SK-N-SH (cell line): Measurements from ENCODE around the gene LINC00237.
A peak's percentile ranks its signal among the peaks of the same experiment; 100 is the strongest.

Source experiments
- EP300 ChIP-seq, 2 experiments: IDR thresholded peaks; 2 replicates each; pipeline versions ENCODE4 v1.4.0 to v1.6.1; 2012; ENCODE audit warnings: borderline replicate concordance in 1 of 2, low read depth in 1 of 2, low read length in 1 of 2
- GATA2 ChIP-seq: sonication (generic); formaldehyde crosslinking; IDR thresholded peaks from 2 replicates; pipeline ENCODE4 v1.5.0; 2020; ENCODE audit warnings: mild to moderate bottlenecking, missing genetic modification reagents
- IRF3 ChIP-seq: fragments of 150-350 bp; IDR thresholded peaks from 2 replicates; pipeline ENCODE4 v1.6.1; 2016; ENCODE audit warnings: mild to moderate bottlenecking, low read depth, low read length
- MAX ChIP-seq: IDR thresholded peaks from 2 replicates; pipeline ENCODE4 v1.4.0; 2012; ENCODE audit warnings: low read depth
- MEF2A ChIP-seq: IDR thresholded peaks from 2 replicates; pipeline ENCODE4 v1.4.0; 2012; ENCODE audit warnings: low read depth, borderline replicate concordance
- NFIC ChIP-seq: IDR thresholded peaks from 2 replicates; pipeline ENCODE4 v1.4.0; 2012; ENCODE audit warnings: borderline replicate concordance
- POLR2AphosphoS5 ChIP-seq: IDR thresholded peaks from 2 replicates; pipeline ENCODE4 v1.6.1; 2012; ENCODE audit warnings: low read depth, low read length
- RAD21 ChIP-seq: IDR thresholded peaks from 2 replicates; pipeline ENCODE4 v1.6.1; 2012; ENCODE audit warnings: mild to moderate bottlenecking, low read length
- SIN3A ChIP-seq: IDR thresholded peaks from 2 replicates; pipeline ENCODE4 v1.6.1; 2012; ENCODE audit warnings: low read depth, mild to moderate bottlenecking, low read length, moderate library complexity, borderline replicate concordance
- SMC3 ChIP-seq: IDR thresholded peaks from 2 replicates; pipeline ENCODE4 v1.6.1; 2012; ENCODE audit warnings: low read depth, low read length, improper control_type of control experiment
- TCF12 ChIP-seq: IDR thresholded peaks from 2 replicates; pipeline ENCODE4 v1.4.0; 2012
- USF2 ChIP-seq: fragments of 150-350 bp; IDR thresholded peaks from 2 replicates; pipeline ENCODE4 v1.6.1; 2017; ENCODE audit warnings: antibody characterized with exemption, low read length, low read depth, borderline replicate concordance
- TF ChIP-seq, protein P1 (sequence below): fragments of 200-600 bp; sonication (generic); IDR thresholded peaks from 2 replicates; pipeline ENCODE4 v1.6.1; 2017; ENCODE audit warnings: antibody characterized with exemption, mild to moderate bottlenecking, moderate library complexity

DNA sequence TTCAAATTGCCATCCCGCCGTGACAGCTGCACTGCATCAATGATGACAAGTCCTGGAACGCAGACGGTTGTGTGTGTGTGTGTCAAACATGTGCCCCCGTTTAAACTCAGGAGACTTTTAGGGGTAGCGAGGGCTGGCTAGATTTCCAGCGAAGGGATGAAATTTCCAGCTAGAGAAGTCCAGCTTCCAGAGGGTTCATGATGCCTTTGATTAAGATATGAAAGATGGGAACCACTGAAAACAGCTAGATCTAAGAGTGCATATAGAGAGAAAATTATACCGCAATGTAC is 20.4 kb upstream of the LINC00237 start:
- TF ChIP-seq, protein P1, sequence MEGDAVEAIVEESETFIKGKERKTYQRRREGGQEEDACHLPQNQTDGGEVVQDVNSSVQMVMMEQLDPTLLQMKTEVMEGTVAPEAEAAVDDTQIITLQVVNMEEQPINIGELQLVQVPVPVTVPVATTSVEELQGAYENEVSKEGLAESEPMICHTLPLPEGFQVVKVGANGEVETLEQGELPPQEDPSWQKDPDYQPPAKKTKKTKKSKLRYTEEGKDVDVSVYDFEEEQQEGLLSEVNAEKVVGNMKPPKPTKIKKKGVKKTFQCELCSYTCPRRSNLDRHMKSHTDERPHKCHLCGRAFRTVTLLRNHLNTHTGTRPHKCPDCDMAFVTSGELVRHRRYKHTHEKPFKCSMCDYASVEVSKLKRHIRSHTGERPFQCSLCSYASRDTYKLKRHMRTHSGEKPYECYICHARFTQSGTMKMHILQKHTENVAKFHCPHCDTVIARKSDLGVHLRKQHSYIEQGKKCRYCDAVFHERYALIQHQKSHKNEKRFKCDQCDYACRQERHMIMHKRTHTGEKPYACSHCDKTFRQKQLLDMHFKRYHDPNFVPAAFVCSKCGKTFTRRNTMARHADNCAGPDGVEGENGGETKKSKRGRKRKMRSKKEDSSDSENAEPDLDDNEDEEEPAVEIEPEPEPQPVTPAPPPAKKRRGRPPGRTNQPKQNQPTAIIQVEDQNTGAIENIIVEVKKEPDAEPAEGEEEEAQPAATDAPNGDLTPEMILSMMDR = no peak
- TF ChIP-seq POLR2AphosphoS5 (no peak), SIN3A (no peak), TCF12 (peak; percentile 12; the same call in 1 of the 2 replicates), SMC3 (no peak), RAD21 (no peak), IRF3 (no peak), NFIC (no peak), GATA2 (no peak), USF2 (no peak), MEF2A (no peak), MAX (no peak), EP300 (IDR thresholded peaks at IDR 0.05; ENCODE audit: borderline replicate concordance in 1 of 2, low read depth in 1 of 2, low read length in 1 of 2) (no peak)
